Mesenteric fat pad (tissue), 1 donor: Measurements from ENCODE around the gene ESPN. TPM values are rescaled to one million over a fixed set of nuclear protein-coding genes. Genes with fewer than 3 reads are reported as not detected.

Experiments used
- DNase-seq: peaks from one replicate; pipeline ENCODE4 v3.0.0-alpha.2; 2020; ENCODE audit warnings: low spot score
- total RNA-seq: library from RNA; stranded (reverse); fragmentation: NEBNext Ultra II Directional; extraction: Animal tissue kit (Norgen Biotek cat#: 25700); gene quantifications from one replicate; pipeline ENCODE4 v1.2.1, GENCODE V29; 2021
- donor health status: DM: yes; HTN: yes; CAD: no.

ESPN gene
- total RNA-seq, 1 donor from 2014 or later, result 0.80 TPM

DNA sequence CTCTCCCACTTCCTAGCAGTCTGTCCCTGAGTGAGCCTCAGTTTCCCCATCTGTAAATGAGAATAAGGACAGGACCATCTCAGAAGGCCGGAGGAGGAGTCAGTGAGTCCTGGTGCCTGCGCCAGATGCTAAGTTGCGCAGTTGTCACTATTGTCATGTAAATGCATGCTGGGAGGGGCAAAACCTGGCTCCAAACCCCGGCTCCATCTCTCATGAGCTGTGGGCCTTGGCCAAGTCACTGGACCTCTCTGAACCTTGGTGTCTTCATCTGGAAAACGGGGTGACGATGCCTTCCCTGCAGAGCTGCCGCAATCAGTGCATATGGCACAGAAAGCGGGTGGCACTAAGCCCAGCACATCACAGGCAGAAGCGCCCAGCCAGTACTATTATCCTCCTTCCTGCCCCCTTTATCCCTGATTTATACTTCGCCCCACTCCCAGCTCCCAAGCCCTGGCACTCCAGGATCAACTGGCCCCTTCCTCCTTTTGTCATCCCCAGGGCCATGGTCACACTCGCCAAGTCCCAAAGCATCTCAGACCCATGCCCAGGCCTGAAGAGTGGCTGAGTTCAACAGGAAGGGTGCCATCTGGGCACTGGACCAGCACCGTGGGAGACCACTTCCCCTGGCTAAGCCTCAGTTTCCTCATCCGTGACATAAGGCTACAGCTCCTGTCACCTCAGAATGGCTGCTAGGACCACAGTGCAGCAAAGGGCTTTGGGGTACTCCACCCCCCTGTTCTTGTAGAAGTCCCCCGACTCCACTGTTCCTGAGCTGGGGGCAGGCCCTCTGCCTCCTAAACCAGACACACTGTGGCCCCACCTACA, 71.2 kb downstream of the ESPN start:
- no peak for DNase-seq

DNA sequence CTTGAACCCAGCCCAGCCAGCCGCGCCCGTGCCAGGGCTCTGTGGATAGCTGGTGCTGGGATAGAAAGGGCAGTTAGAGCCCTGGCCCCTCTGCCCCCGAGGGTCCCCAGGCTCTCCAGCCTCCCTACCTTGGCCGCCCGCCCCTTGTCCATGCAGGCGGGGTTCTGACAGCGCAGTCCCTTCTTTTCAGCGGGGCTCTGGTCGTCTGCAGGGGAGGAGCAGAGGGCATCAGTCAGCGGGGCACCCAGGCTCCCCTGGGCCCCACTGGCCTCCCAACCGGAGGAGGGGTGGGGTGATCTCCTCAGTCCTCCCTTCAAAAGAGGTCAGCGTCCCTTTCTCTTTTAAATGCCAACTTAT, 71.8 kb downstream of the ESPN start:
- no peak for DNase-seq

DNA sequence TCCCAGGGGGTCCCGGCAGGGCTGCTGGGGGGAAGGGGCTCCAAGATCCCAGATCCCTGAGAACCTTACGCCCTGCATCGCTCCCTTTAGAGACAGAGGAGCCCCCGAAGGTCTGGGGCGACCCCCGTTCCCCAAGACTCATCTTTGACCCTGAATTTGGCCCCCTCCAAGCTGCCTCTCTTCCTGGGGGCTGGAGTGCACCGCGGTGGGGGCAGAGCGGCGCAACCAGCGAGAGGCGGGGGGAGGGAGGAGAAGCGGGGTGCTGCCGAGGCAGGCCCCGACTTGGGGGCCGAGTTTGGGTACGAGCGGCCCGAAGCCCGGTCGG, 72.3 kb downstream of the ESPN start:
- DNase-seq, result no peak

DNA sequence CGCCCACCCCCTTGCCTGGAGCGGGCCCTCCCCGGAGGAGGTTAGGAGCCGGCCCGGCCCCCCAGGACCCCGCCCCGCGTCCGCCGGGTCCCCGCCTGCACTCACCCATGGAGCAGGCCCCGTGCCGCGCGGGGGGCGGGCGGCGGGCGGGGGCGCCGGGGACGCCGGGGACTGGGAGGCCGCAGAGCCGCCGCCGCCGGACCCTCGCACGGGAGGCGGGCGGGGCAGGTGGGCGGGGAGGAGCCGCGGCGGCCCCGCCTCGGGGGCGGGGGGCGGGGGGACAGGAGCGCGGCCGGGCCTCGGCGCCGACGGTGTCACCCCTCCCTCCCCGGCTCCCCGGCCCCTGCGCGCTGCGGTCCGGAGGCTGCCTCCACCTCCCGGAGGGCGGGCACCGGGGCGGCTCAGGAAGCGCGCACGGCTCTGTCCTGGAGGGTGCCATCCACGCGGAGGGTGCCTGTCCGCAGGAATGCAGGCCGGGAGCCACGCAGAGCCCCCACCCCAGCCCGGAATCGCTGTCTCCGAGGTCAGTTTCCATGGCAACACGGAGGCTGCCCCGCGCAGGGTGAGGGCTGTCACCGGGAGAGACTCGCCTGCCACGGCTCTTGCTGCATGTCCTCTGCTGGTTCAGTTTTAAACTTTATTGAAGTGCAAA, 72.8 kb downstream of the ESPN start:
- DNase-seq, result no peak

DNA sequence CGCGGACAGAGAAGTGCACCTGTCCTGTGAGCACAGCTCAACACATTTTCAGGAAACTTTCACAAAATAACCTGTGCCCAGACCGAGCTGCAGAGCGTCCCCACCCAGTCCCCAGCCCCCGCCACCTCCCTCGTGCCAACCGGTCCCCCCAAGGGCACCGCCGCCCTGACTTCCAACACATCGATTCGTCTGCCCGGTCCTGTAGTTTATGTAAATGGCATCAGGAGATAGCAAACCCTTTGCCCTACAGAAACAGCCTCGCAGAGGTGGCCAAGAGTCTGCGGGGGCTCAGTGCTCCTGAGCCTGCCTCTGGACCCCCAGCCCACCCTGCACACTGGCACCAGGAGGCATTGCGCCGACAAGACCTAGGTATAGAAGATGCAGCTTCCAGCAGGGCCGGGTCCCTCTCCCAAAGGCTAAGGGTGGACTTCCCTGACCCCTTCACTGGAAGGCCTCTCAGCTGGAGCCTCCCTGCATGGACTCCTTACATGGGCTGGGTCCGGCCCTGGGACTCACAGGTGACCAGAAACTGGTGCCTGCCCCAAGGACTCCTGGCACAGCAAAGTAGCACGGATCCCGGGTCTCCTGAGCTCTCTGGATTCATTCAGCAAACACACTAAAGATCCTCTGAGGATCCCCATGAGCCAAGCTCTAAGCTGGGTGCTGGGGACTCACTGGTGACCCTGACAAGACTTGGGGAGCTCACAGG, 73.4 kb downstream of the ESPN start:
- no peak for DNase-seq

DNA sequence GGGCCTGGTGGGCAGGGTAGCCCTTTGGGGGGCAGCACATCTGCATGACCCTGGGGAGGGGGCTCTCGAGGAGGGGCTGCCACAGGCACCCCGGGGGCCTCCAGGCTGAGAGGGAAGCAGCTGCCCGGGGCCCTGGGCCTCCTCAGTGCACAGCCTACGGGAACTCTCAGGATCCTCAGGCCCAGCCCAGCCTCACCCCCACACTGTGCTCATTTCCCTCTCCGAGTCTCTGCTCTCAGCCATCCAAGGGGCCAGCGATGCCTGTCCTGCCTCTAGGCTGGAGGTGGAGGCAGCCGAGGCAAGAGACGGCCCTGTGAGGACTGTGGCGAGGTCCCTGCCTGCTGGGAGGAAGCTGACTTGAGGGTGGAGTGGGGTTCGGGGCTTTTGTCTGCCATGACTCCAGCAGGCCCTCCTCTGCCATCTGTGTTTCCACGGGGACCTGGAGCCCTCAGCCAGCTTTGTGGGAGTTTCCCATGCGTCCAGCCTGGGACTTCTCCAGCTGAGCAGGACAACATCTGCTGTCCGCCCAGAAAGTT, 74.1 kb downstream of the ESPN start:
- DNase-seq, result no peak

DNA sequence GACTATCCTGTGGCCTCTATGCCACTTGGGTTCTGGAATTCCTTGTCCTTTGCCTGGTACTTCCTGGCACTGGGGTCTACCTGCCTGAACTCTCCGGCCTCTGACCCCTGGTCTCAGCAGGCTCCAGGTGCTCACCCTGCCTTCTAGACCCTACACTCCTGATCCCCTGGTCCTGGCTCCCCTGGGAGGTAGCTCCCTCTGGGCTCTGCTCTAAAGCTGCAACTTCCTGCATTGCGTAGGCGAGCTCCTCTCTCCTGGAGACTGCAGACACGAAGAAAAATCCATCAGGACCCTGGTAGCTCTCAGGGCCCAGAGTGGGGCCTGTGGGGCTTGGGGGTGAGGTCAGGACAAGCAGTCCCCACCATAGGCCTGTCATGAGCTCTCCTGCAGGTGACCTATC, 74.7 kb downstream of the ESPN start:
- DNase-seq, result no peak

DNA sequence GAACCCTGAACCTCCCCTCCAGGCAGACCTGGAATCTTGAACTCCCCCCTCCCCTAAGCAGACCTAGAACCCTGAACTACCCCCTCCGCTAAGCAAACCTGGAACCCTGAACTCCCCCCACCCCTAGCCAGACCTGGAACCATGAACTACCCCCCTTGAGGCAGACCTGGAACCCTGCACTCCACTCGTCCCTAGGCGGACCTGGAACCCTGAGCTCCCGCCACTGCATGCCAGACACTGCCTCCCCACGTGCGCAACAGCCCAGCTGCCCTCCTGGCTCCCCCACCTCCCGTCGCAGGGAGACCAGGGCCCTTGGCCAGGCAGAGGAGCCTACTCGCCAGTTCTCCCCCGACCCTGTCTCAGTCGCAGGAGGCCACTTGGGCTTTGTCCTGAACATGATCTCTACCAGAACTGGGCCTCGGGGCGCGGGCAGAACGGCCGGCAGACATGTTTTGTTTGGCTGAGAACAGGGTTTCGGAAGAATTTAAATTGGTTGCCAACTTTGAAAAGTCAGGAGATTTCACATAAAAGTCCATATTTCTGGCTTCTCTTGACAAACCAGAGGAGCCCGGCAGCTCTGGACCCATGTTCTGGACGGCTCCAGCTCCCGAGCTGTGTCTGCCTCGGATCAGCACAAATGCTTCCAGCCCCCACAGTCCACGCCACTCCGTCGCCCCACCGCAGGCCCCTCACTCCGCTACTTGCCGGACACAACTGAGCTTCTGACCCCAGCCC, 76.1 kb downstream of the ESPN start:
- no peak for DNase-seq

DNA sequence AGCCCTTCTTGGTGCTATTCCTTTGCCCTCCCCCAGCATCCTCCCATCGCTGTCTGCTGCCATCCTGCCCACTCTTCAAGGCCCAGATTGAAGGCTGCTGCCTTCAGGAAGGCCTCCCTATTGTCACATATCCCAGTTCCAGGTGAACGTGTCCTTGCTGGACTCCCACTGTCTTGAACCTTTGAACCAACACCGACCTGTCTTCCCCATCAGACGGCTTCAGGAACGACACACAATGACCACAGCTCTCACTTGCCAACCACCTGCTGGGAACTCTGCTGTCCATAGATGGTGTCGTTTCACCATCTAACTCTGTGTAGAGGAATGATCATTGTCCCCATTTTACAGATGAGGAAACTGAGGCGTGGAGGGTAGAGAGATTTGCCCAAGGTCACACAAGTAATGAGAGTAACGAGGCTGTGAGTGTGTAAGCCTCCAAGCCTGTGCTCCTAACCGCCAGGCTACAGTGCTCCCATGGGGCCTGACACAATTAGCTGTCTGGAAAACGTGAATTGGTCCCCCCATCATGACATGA, 76.8 kb downstream of the ESPN start:
- no peak for DNase-seq

DNA sequence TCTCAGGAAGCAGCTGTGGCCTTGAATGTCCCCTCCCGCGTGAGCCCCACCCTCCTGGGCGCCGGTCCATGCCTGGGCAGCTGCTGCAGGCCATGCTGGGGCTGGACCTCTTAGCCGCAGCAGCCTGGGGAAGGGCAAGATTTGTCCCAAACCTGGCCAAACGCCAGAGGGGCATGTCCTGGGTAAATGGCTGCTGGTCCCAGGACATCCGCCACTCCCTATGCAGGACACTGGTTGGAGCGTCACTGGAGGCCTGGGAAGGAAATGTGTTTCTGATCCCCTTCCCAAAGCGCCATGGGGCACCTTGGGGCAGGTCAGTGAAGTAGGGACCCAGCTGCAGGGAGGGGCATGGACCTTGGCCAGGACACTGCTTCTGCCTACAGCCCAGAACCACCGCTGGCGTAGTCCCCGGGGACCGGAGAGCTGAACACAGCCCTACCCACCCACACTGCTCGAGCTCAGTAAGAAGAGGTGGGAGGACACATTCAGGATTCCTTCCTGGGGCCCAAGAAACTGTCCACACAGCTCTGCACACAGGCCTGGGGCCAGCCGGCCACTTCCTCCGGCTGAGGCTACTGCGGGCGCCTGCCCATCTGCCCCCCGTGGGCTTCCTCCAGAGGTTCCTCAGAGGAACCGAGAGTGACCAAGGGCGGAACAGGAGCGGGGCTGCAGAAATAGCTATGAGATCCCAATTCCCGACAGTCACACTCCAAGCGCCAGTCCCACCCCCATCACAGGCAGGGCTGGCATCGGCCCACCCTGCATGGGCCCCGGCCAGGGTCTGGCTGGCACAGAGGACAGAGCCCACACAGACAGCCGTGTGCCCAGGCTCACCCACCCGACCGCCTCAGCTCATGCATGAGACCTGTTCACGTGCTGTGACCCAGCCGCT, 77.7 kb downstream of the ESPN start:
- DNase-seq, result no peak

DNA sequence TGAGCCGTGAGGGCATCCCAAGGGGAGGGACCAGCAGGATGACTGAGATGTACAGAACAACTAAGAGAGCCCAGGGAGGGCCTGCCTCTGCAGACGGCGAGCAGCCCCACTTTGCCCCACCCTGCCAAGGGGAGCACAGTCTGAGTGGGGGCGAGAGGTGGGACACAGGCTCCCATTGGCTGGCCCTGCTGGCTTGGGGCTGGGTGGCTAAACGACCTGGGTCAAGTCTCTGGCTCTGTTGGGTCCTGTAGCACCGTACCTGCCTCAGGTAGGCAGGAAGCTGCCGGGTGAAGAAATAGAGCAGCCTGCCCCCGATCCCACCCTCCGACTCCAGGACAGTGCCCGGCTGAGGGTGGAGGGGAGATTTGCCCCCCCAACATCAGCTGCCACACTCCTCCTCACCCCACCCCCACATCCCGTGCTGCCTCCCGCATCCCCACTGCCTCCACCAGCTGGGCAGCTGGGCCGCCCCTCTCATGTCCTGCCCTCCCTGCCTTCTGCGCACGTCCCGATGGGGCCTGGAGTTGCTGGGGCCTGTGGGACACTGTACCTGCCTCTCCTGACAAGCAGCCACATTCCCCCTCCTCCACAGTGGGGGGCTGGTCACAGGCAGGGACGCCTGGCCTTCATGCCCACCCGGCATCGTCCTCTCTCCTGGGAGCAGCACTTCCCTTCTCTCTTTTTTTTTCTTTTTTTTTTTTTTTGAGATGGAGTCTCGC, 79.5 kb downstream of the ESPN start:
- no peak for DNase-seq

DNA sequence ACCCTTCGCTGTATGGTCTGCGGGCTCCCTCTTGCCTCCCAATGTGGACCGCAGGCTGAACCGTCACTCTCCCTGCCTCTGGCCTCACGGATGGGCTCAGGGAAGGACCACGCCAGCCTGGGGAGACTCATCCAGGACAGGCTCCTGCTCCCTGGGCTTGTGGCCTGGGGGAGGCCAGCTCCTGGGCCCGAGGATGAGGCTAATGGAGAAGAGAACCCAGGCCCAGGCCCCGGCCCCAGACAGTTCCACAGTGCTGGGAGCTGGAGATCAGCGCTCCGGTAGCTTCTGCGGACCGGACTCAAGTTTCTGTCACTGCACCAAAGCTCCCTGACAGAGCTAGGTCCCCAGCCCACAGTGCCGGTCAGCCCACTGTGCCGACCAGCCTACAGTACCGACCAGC, 80.3 kb downstream of the ESPN start:
- DNase-seq, result no peak

DNA sequence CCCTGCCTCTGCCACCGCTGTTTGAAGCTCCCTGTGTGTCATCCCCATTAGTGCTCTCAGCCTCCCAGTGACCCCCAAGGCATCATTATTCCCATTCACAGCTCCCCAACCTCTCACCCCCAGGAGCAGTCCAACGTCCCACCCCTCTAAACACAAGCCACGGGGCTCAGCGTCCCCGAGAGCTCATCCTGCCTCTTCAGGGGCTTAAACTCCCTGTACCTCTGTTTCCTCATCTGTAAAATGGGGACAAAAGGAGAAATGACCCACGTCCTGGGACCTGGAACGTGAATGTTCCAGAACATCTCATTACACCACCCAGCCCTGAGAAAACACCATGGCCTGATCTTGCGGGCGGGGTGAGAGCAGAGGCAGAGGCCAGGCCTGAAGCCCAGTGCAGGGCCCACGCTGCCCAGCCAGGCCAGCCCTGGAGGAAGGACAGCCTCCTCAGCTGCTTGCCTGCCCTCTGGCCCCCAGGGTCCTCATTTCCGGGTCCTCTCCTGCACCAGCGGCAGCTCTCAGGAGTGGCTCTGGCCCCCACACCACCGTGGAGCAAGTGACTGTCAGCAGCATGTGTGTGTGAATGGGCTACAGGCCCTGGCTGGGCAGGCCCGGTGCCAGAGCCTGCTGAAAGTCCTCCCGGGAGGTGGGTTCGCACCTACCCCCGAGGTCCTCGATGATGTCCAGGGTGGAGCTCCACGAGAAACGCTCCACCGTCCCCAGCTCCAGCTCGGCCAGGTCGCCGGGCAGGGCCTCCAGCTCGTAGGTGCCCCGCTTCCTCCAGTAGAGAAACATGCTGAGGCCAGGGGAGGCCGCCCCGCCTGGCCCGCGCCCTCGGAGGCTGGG, 81.0 kb downstream of the ESPN start:
- DNase-seq, result no peak

DNA sequence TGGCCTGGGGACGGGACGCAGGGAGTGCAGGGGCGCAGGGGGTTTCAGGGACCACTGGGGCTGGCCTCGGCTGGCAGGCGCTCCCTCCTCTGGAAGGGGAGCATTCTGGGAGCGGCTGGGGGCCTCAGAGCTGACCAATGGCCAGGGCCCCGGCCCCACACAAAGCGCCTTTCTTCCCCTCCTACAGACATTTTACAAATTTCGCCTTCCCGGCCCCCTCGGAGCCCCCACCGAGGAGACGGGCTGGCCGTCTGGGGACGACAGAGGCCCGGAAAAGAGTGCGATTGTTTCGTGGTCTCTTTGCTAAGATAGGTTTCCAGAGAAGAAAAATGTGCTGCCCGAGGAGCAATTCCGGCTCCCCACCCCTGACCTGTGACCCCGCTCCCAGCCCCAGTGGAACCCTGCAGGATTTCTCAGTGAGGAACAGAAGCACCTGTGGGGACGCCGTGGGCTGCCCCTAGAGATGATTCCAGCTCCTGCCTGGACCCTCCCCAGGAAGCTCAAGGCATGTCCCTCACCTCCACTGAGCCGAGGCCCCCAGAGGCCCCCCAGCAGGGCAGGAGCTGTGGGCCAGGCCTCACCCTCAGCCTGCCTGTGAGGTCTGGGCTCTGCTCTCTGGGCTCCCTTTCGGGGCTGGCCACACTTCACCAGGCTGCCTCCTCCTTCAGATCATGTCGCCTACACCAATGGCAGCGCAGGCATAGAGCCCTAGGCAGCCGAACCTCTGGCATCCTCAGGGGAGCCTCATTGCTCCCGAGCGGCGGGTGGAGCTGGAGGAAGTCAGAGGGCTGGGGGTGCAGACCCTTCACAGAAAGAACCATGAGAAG, 81.8 kb downstream of the ESPN start:
- DNase-seq, result no peak

DNA sequence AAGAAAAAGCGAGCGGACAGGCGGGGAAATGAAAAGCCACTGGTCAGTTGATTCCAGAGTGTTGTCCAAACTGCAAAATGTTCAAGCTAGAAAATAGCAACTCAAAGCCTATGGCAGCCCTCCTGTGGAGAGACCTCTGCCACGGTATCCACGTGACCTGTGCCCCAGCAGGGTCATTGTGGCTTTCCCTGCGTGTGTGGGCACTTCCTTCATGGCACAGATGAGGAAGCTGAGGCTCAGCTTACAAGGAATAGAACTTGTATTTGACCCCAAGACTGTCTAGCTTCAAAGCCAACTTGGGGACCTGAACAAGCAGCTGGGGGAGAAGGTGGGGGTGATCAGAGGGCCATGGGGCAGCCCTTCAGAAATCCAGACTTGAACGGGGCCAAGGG, 82.5 kb downstream of the ESPN start:
- no peak for DNase-seq

DNA sequence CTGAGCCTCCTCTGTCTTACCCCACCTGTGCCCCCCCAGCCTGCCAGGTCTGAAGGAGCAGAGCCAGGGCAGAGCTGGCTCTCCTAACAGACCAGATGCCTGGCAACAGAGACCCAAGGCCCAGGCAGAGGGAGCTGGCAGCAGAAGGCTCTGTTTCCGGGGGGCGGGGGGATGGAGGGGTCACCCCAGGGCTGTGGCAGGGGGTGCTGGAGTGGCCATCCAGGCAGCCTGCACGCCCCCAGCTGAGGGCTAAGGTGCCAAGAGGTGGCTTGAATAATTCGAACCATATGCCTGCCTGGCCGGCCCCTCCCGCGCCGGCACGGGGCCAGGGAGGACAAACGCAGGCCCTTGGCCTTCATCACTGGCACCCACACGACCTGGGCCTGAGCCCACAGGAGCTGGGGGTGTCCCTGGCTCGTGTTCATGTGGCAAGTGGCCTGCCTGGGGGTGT, 82.9 kb downstream of the ESPN start:
- DNase-seq, result no peak

DNA sequence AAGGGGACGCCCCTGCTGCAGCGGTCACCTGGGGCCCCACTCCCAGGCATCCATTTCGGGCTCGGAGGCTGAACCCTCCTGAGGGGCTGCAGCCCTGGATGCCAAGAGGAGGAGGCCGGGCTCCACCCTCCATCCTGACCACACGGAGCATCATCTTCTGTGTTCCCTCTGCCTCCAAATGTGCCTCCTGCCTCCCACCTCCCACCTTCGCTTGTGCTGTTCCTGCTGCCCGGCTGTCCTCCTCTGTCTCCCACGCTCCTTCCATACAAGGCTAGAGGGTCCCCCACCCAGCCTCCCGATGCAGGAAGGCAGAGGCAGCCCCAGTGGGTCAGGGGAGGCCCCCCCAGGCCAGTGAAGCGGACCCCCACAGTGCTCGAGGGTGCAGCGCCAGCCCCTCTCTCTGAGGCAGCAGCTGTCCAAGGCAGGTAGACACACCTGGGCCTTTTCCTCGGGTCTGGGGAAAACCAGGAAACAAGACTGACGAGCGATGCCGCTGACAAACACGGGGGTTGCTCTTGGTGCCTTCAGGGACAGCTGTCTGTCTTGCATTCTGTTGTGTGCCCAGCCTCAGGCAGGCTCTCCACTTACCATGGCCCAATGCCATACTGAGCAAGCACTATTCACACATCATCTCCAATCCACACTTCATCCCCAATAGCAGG, 83.7 kb downstream of the ESPN start:
- no peak for DNase-seq
